K562 (cell line): ENCODE data around the gene LRRC74B. TPM values are rescaled to one million over a fixed set of nuclear protein-coding genes. Genes with fewer than 3 reads are reported as not detected.
A peak's percentile ranks its signal among the peaks of the same experiment; 100 is the strongest.

Experiments used
- ATF4 ChIP-seq: fragments of 450-650 bp; formaldehyde crosslinking; IDR thresholded peaks from 2 replicates; pipeline ENCODE4 v1.4.0; 2022; ENCODE audit warnings: mild to moderate bottlenecking, moderate library complexity
- BACH1 ChIP-seq: fragments of 200-800 bp; sonication (Bioruptor generic); IDR thresholded peaks from 2 replicates; pipeline ENCODE4 v1.6.1; 2016; ENCODE audit warnings: missing genetic modification characterization, missing compliant biosample characterization
- BRD4 ChIP-seq: fragments of 200-600 bp; sonication (generic); IDR thresholded peaks from 2 replicates; pipeline ENCODE4 v1.6.1; 2017; ENCODE audit warnings: inconsistent platforms
- CBX3 ChIP-seq, 2 experiments: IDR thresholded peaks; 1 replicate in 1 of 2; 2 replicates in 1 of 2; pipeline ENCODE4 v1.6.1; 2012; ENCODE audit warnings: inconsistent platforms in 2 of 2, low read length in 2 of 2, borderline replicate concordance in 1 of 2, control low read depth in 1 of 2
- CEBPG ChIP-seq, 3 experiments: fragments of 200-800 bp in 1 of 3; sonication (Bioruptor generic) in 1 of 3; sonication (generic) in 1 of 3; formaldehyde crosslinking in 1 of 3; IDR thresholded peaks in 2 of 3; conservative IDR thresholded peaks in 1 of 3; 2 replicates each; pipeline versions ENCODE4 v1.6.1 to v1.8.0; 2016 to 2022; ENCODE audit warnings: missing compliant biosample characterization in 2 of 3, missing genetic modification characterization in 2 of 3, mild to moderate bottlenecking in 1 of 3, missing genetic modification reagents in 1 of 3
- E2F3 ChIP-seq: fragments of 250-450 bp; sonication (Bioruptor Pico); IDR thresholded peaks from 2 replicates; pipeline ENCODE4 v1.4.0; 2020; ENCODE audit warnings: mild to moderate bottlenecking
- E2F6 ChIP-seq, 2 experiments: IDR thresholded peaks; 2 replicates each; pipeline ENCODE4 v1.6.1; 2011; ENCODE audit warnings: borderline replicate concordance in 1 of 2, control low read depth in 1 of 2, low read depth in 1 of 2, low read length in 1 of 2, mild to moderate bottlenecking in 1 of 2, mixed read lengths in 1 of 2, moderate library complexity in 1 of 2; ENCODE audit not compliant: insufficient read depth in 1 of 2, insufficient read length in 1 of 2, poor library complexity in 1 of 2, severe bottlenecking in 1 of 2; ENCODE audit errors: extremely low read depth in 1 of 2
- ETV1 ChIP-seq: fragments of 450-650 bp; conservative IDR thresholded peaks from 2 replicates; pipeline ENCODE4 v1.6.1; 2016; ENCODE audit warnings: missing genetic modification characterization, control low read depth, low read depth, missing compliant biosample characterization
- HBP1 ChIP-seq: fragments of 450-650 bp; formaldehyde crosslinking; IDR thresholded peaks from 2 replicates; pipeline ENCODE4 v1.4.0; 2022; ENCODE audit warnings: missing genetic modification characterization
- HMG20A ChIP-seq: fragments of 450-650 bp; formaldehyde crosslinking; conservative IDR thresholded peaks from 2 replicates; pipeline ENCODE4 v1.4.0; 2020; ENCODE audit warnings: mild to moderate bottlenecking, mixed read lengths
- MBD1 ChIP-seq: fragments of 250-450 bp; sonication (Bioruptor Pico); IDR thresholded peaks from 2 replicates; pipeline ENCODE4 v1.8.0; 2022; ENCODE audit warnings: inconsistent platforms
- MYBL2 ChIP-seq, 2 experiments: fragments of 450-650 bp in 1 of 2; sonication (generic) in 1 of 2; formaldehyde crosslinking in 1 of 2; IDR thresholded peaks; 2 replicates each; pipeline versions ENCODE4 v1.6.1 to v1.8.1; 2017 to 2022; ENCODE audit warnings: borderline replicate concordance in 1 of 2, inconsistent platforms in 1 of 2, low read depth in 1 of 2, mild to moderate bottlenecking in 1 of 2, missing genetic modification reagents in 1 of 2, moderate library complexity in 1 of 2
- NCOA1 ChIP-seq: fragments of 450-650 bp; IDR thresholded peaks from 2 replicates; pipeline ENCODE4 v1.6.1; 2016; ENCODE audit warnings: low read depth
- PHTF2 ChIP-seq: fragments of 250-450 bp; sonication (Bioruptor Pico); IDR thresholded peaks from 2 replicates; pipeline ENCODE4 v1.5.0; 2021; ENCODE audit warnings: mild to moderate bottlenecking
- RAD21 ChIP-seq, 2 experiments: fragments of 250-450 bp in 1 of 2; fragments of 450-650 bp in 1 of 2; sonication (Bioruptor Pico) in 1 of 2; formaldehyde crosslinking in 1 of 2; IDR thresholded peaks in 1 of 2; conservative IDR thresholded peaks in 1 of 2; 2 replicates each; pipeline versions ENCODE4 v1.4.0 to v1.8.0; 2020 to 2022; ENCODE audit warnings: mild to moderate bottlenecking in 2 of 2, moderate library complexity in 1 of 2
- RBM34 ChIP-seq: fragments of 200-400 bp; formaldehyde crosslinking; IDR thresholded peaks from 2 replicates; pipeline ENCODE4 v1.6.1; 2018; ENCODE audit warnings: low read length, borderline replicate concordance; ENCODE audit not compliant: insufficient read depth
- SMC3 ChIP-seq: conservative IDR thresholded peaks from 2 replicates; pipeline ENCODE4 v1.6.1; 2011; ENCODE audit warnings: low read depth, low read length, improper control_type of control experiment; ENCODE audit not compliant: insufficient read depth
- TGIF2 ChIP-seq: sonication (generic); formaldehyde crosslinking; IDR thresholded peaks from 2 replicates; pipeline ENCODE4 v1.8.1; 2022; ENCODE audit warnings: mild to moderate bottlenecking, missing genetic modification reagents, moderate library complexity
- U2AF1 ChIP-seq: fragments of 200-400 bp; formaldehyde crosslinking; optimal IDR thresholded peaks from 2 replicates; pipeline ENCODE3; 2017; ENCODE audit warnings: mild to moderate bottlenecking, low read depth, low read length, moderate library complexity
- WHSC1 ChIP-seq: IDR thresholded peaks from one replicate; pipeline ENCODE4 v1.6.1; 2012; ENCODE audit warnings: low read length, control low read depth, inconsistent platforms
- ZFPM2 ChIP-seq: fragments of 250-450 bp; sonication (Bioruptor Pico); IDR thresholded peaks from 2 replicates; pipeline ENCODE4 v1.5.1; 2022; ENCODE audit warnings: mild to moderate bottlenecking
- ZNF212 ChIP-seq: fragments of 450-650 bp; formaldehyde crosslinking; IDR thresholded peaks from 2 replicates; pipeline ENCODE4 v1.4.0; 2020; ENCODE audit warnings: mild to moderate bottlenecking
- ZNF24 ChIP-seq: fragments of 450-650 bp; IDR thresholded peaks from 2 replicates; pipeline ENCODE4 v1.6.1; 2016
- polyA plus RNA-seq, 8 experiments: library from polyadenylated mRNA; depleted of rRNA in 4 of 8; stranded (reverse) in 5 of 8; unstranded in 3 of 8; fragments of >200 nt; fragmentation: Nextera tagmentation in 2 of 8; fragmentation: Illumina TruSeq in 1 of 8; extraction: Ambion mirVana in 2 of 8; extraction: Trizol in 1 of 8; gene quantifications; 2 replicates each; pipeline versions ENCODE4 v1.2.1 to v1.2.3, GENCODE V29; 2011 to 2014; ENCODE audit warnings: inconsistent platforms in 1 of 8, missing spikeins in 1 of 8
- total RNA-seq, 7 experiments: library from RNA; depleted of rRNA in 6 of 7; stranded (reverse); fragments of >200 nt in 6 of 7; fragmentation: Illumina TruSeq in 2 of 7; extraction: Trizol in 2 of 7; gene quantifications; 2 replicates each; pipeline versions ENCODE4 v1.2.1 to v1.2.3, GENCODE V29; 2011 to 2021; ENCODE audit warnings: low replicate concordance in 1 of 7

LRRC74B gene
- total and polyA plus RNA-seq, 9 of the 15 experiments (the other 6 are each of a cell fraction or from before 2014, with no cell fraction given) = not detected

GRCh38 chr22:21014202-21014725 lies 31.5 kb upstream of the LRRC74B start (continued):
- TF ChIP-seq BRD4 (no peak), RBM34 (no peak), BACH1 (no peak), HMG20A (CRISPR knock-in tag) (peak; percentile 51; the same call in 1 of the 2 replicates), CEBPG (CRISPR knock-in tag; IDR thresholded peaks at IDR 0.05) (no peak), CEBPG (tag; conservative IDR thresholded peaks at IDR 0.05 in 1 of 2, IDR thresholded peaks at IDR 0.05 in 1 of 2) (no peak), ZNF24 (no peak), MBD1 (no peak), ETV1 (tag) (no peak), RAD21 (CRISPR knock-in tag; conservative IDR thresholded peaks at IDR 0.05 in 1 of 2, IDR thresholded peaks at IDR 0.05 in 1 of 2) (no peak), NCOA1 (no peak), ATF4 (CRISPR knock-in tag) (peak; percentile 61; the same call in 1 of the 2 replicates), HBP1 (CRISPR knock-in tag) (no peak), ZFPM2 (peak; percentile 87), TGIF2 (CRISPR knock-in tag) (no peak), E2F6 (IDR thresholded peaks at IDR 0.05; ENCODE audit: borderline replicate concordance in 1 of 2, extremely low read depth in 1 of 2, insufficient read depth in 1 of 2, insufficient read length in 1 of 2, low read depth in 1 of 2, low read length in 1 of 2, poor library complexity in 1 of 2, severe bottlenecking in 1 of 2) (peak; percentile 82 to 92), WHSC1 (peak; percentile 90), E2F3 (CRISPR knock-in tag) (peak; percentile 85), ZNF212 (no peak; the same call in 1 of the 2 replicates), CBX3 (IDR thresholded peaks at IDR 0.05; ENCODE audit: borderline replicate concordance in 1 of 2, low read length in 2 of 2) (peak; percentile 57 to 70), MYBL2 (IDR thresholded peaks at IDR 0.05; ENCODE audit: low read depth) (no peak), MYBL2 (CRISPR knock-in tag; IDR thresholded peaks at IDR 0.05; ENCODE audit: borderline replicate concordance) (no peak), U2AF1 (no peak), SMC3 (no peak), PHTF2 (CRISPR knock-in tag) (no peak)
